HG03432 (cell line): ENCODE measurements around the gene FAXDC2.

Source experiments
- ATAC-seq: cut with Tn5 transposase; IDR thresholded peaks from one replicate; pipeline ENCODE4 v1.9.1; 2021; ENCODE audit warnings: mild to moderate bottlenecking, moderate library complexity; ENCODE audit not compliant: unreplicated experiment

Gene FAXDC2

GRCh38 chr5:154802050-154802449 lies 48.4 kb downstream of the FAXDC2 start:
- ATAC-seq = no peak

- ATAC-seq = no peak
Observed at GRCh38 chr5:154801083-154801482, 49.3 kb downstream of the FAXDC2 start.

GRCh38 chr5:154800582-154800981 lies 49.8 kb downstream of the FAXDC2 start:
- ATAC-seq = no peak

GRCh38 chr5:154797762-154798161 lies 52.6 kb downstream of the FAXDC2 start:
- ATAC-seq = no peak

- ATAC-seq = no peak
Observed at GRCh38 chr5:154795235-154795596, 55.2 kb downstream of the FAXDC2 start.

GRCh38 chr5:154794525-154795234 lies 55.7 kb downstream of the FAXDC2 start:
- ATAC-seq = no peak

GRCh38 chr5:154793599-154794524 lies 56.5 kb downstream of the FAXDC2 start:
- no peak for ATAC-seq

- ATAC-seq = peak; percentile 65
Observed at GRCh38 chr5:154791535-154791934, 58.9 kb downstream of the FAXDC2 start.

- no peak for ATAC-seq
Observed at GRCh38 chr5:154788212-154788611, 62.2 kb downstream of the FAXDC2 start.

- ATAC-seq = no peak
Observed at GRCh38 chr5:154786414-154786813, 64.0 kb downstream of the FAXDC2 start.

- no peak for ATAC-seq
Observed at GRCh38 chr5:154784856-154785255, 65.5 kb downstream of the FAXDC2 start.

GRCh38 chr5:154783774-154784460 lies 66.5 kb downstream of the FAXDC2 start:
- peak; percentile 67 for ATAC-seq

GRCh38 chr5:154782812-154783592 lies 67.4 kb downstream of the FAXDC2 start:
- peak; percentile 5 for ATAC-seq

- no peak for ATAC-seq
Observed at GRCh38 chr5:154782326-154782725, 68.1 kb downstream of the FAXDC2 start.

GRCh38 chr5:154780128-154780527 lies 70.3 kb downstream of the FAXDC2 start:
- ATAC-seq = peak; percentile 34

GRCh38 chr5:154779105-154779504 lies 71.3 kb downstream of the FAXDC2 start:
- ATAC-seq = no peak

- no peak for ATAC-seq
Observed at GRCh38 chr5:154778534-154778933, 71.9 kb downstream of the FAXDC2 start.

GRCh38 chr5:154776167-154776566 lies 74.2 kb downstream of the FAXDC2 start:
- ATAC-seq = no peak

- ATAC-seq = no peak
Observed at GRCh38 chr5:154773326-154773725, 77.1 kb downstream of the FAXDC2 start.

GRCh38 chr5:154771383-154771901 lies 79.0 kb downstream of the FAXDC2 start:
- no peak for ATAC-seq
